ENCODE measurements around the gene ODAD3. TPM values are rescaled to one million over a fixed set of nuclear protein-coding genes. Genes with fewer than 3 reads are reported as not detected.
A peak's percentile ranks its signal among the peaks of the same experiment; 100 is the strongest.
"Not testable (repeated sequence)": the region's sequence is repeated elsewhere in the genome, so short reads cannot be mapped to it uniquely, and the experiment has no call there.

The ODAD3 gene
- total RNA-seq, 1 donor: 0.43 TPM

DNA sequence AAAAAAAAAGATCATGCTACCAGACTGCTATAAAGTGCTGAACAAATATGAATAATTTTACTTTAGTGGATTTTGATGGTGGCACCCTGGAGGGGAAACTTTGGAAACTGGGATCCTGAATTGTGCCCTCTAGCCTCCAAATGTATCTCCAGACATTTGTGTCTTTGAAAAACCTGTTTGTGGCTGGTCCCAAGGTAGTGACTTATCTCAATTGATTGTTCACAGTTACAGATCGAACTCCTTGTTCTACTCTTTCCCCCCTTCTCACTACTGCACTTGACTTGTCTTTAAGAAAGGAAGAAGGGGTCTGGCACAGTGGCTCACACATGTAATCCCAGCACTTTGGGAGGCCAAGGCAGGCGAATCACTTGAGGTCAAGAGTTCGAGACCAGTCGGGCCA, 26.3 kb downstream of the ODAD3 start:
- no peak overlapping the region for H3K4me3 ChIP-seq (ENCODE audit: low read depth, low read length)
- no peak for TF ChIP-seq CTCF (IDR thresholded peaks at IDR 0.05; ENCODE audit: insufficient read depth, low read depth, low read length)
- no peak for DNase-seq (ENCODE audit: low read depth)

DNA sequence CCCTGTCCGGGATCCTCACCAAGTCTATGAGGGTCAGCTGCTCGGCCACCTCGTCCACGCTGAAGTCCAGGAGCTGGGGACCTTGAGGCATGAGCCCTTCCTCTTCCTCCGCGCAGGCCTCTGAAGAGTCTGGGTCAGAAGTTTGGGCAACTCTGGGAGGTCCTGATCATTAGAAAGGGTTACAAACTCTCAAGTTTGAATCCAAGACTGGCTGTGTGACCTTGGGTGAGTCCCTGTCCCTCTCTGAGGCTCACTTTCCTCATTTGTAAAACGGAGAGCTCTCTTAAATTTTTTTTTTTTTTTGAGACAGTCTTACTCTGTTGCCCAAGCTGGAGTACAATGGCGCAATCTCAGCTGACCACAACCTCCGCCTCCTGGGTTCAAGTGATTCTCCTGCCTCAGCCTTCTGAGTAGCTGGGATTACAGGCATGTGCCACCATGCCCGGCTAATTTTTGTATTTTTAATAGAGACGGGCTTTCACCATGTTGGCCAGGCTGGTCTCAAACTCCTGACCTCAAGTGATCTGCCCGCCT, 28.2 kb downstream of the ODAD3 start:
- not testable (repeated sequence) for DNase-seq (ENCODE audit: low read depth); H3K4me3 ChIP-seq (ENCODE audit: low read depth, low read length)

DNA sequence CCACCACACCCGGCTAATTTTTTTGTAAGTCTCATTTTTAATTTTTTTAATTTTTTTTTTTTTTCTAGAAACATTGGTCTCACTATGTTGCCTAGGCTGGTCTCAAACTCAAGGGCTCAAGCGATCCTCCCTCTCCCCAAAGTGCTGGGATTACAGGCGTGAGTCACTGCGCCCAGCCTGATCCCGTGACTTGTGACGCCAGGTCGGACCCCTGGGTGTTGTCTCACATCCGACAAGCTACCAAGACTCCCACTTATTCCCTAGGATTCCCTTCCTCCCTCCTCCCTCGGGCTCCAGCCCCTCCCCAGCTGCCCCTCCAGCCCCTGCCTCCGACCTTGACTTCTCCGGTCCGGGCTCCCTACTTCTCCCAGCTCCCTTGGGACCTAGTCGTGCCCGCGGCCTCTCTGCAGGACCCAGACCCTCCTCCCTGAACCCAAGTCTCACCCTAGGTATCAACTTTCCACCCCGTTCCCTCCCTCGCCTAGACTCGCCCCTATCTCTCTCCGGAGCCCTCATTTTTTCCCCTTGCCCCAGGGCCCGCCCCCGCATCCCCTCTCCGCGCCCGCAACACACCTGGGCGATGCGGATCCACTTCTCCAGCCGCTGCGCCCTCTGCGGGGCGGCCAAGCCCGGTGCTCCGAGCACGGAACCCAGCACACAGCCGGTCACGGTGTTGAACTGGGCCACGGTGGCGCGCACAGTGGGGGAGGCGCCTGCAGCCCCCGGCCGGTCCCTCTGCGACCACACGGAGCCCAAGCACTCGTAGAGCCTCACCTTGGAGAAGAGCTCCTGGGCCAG, 28.9 kb downstream of the ODAD3 start:
- TF ChIP-seq CTCF (IDR thresholded peaks at IDR 0.05; ENCODE audit: insufficient read depth, low read depth, low read length): peak; percentile 32
- DNase-seq (ENCODE audit: low read depth): no peak
- H3K4me3 ChIP-seq (ENCODE audit: low read depth, low read length): no peak overlapping the region

DNA sequence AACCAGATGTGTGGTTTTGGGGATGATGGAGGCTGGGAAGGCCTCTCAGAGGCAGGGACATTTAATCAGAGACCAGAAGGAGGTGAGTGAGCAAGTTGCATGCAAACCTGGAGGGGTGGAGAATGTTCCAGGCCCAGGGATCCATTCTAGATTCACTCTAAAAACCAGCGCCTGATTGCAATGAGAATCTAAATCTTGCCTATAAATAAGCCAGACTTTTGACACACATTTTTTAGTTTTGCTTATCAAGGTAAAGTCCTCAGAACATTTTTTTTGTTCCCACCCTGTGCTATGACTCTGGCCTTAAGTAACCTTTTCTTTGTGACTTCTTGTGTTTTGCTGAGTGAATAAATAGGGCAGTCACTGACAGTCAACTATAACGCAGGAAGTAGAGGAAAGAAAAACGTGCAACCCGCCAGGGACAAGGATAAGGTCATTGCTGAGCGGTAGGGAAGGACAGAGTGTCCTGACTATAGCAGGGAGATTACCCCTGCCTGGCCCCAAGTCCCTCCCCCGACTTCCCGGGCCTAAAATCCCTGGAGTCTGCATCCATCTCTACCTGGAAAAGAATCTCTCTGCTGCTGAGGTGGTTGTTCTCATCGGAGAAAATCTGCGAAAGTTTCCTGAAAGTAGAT, 30.2 kb downstream of the ODAD3 start:
- TF ChIP-seq CTCF (IDR thresholded peaks at IDR 0.05; ENCODE audit: insufficient read depth, low read depth, low read length): no peak
- H3K4me3 ChIP-seq (ENCODE audit: low read depth, low read length): no peak overlapping the region
- no peak for DNase-seq (ENCODE audit: low read depth)

DNA sequence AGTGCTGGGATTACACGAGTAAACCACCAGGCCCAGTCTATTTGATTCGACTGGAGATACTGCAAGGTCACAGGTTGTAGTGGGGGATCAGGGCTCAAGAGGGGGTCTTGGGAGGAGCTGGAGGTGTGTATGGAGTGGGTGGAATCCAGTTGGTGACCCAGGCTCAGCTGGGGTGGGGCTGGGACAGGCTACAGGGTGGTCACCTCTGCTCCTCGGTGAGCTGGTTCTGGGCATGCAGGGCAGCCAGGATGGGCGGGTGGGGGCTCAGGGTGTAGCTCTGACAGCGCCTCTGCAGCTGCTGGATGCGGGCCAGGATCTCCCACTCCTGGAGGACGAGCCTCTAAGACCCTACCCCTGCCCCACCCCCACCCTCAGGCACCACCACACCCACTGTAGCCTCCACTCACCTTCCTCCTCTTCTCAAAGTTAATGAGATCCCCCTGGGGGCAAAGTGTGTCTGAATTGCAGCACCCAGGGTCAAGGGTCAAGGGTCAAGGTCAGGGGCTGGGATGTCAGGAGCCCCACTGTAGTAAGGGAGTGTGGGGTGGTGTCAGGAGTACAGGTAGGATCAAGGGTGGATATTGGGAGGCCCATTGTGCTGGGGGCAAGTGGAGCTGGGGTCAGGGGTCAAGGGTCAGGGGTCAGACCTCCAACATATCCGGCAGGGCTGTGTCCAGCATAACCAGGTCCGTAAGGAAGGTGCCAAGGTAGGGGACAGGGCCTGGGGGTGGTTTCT, 32.9 kb downstream of the ODAD3 start:
- no peak for DNase-seq (ENCODE audit: low read depth)
- H3K4me3 ChIP-seq (ENCODE audit: low read depth, low read length): no peak overlapping the region
- TF ChIP-seq CTCF (IDR thresholded peaks at IDR 0.05; ENCODE audit: insufficient read depth, low read depth, low read length): no peak

- DNase-seq (ENCODE audit: low read depth): no peak
- H3K4me3 ChIP-seq (ENCODE audit: low read depth, low read length): no peak overlapping the region
- no peak for TF ChIP-seq CTCF (IDR thresholded peaks at IDR 0.05; ENCODE audit: insufficient read depth, low read depth, low read length)
Observed at GRCh38 chr19:11400798-11401197, 34.1 kb downstream of the ODAD3 start.

DNA sequence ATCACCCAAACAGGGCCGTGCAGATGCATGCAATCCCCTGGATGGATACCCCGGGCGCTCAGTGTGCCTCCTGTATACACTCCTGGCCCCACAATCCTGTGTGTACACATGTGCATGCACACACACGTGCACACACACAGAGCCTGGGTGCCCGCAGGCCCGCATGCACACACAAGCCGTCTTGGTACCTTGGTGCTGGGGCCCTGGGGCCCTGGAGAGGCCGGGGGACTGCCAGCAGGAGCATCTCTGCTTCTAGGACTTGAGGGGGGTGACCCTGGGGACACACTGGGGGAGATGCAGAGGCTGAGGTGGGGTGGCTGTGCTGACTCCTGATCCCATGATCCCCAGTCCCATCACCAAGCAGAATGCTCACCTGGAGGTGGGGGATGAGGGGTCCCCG, 35.3 kb downstream of the ODAD3 start:
- H3K4me3 ChIP-seq (ENCODE audit: low read depth, low read length): no peak overlapping the region
- TF ChIP-seq CTCF (IDR thresholded peaks at IDR 0.05; ENCODE audit: insufficient read depth, low read depth, low read length): no peak
- DNase-seq (ENCODE audit: low read depth): no peak

All from fibroblast of villous mesenchyme (primary cell).